ENCODE data around the gene FCAMR.

DNA sequence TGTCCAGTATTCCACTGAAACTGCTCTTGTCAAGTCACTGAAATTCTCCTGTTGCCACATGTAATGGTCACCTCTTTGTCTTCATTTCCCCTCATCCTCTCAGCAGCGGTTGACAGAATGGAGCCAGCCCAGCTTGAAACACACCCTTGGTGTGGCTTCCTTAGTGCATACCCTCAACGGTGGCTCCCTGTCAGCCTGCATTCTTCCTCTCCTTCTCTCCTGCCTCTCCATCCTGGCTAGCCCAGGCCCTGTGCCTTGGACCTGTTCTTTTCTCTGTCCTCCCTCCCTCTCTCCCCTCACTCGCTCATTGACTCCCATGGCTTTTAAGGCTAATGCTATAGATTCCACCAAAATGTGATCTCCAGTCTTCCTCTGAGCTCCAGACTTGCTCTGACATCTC lies 52.2 kb downstream of the FCAMR start:
- no peak for TF ChIP-seq EZH2 (IDR thresholded peaks at IDR 0.05; ENCODE audit: borderline replicate concordance, insufficient read depth, low read depth, low read length, poor library complexity, severe bottlenecking)
- TF ChIP-seq, protein P1, sequence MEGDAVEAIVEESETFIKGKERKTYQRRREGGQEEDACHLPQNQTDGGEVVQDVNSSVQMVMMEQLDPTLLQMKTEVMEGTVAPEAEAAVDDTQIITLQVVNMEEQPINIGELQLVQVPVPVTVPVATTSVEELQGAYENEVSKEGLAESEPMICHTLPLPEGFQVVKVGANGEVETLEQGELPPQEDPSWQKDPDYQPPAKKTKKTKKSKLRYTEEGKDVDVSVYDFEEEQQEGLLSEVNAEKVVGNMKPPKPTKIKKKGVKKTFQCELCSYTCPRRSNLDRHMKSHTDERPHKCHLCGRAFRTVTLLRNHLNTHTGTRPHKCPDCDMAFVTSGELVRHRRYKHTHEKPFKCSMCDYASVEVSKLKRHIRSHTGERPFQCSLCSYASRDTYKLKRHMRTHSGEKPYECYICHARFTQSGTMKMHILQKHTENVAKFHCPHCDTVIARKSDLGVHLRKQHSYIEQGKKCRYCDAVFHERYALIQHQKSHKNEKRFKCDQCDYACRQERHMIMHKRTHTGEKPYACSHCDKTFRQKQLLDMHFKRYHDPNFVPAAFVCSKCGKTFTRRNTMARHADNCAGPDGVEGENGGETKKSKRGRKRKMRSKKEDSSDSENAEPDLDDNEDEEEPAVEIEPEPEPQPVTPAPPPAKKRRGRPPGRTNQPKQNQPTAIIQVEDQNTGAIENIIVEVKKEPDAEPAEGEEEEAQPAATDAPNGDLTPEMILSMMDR (IDR thresholded peaks at IDR 0.05) = no peak
